Measurements from ENCODE around the gene DACH1.

DNA sequence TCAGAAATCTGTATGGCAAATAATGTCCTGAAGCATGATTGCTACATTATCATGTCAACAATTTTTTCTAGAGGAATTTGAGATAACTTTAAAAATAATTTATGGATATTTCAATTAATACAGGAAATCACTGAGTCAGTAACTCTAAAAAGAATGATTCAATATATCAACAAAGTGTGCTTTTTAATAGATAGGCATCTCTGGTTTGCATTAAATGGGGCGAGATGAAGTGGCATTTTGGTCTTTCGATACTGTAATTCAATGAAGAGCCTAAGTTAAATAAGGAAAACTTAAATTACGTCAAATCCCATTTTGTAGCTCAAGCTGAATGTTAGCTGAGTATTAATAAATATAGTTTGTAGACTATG is 342.8 kb downstream of the DACH1 start:
- TF ChIP-seq POLR2AphosphoS5 (IDR thresholded peaks at IDR 0.05; ENCODE audit: low read depth, low read length) (no peak), TAF1 (IDR thresholded peaks at IDR 0.05; ENCODE audit: borderline replicate concordance, low read depth, low read length) (no peak)
